Smooth muscle cell (in vitro differentiated cells): ENCODE data around the gene CFHR3. TPM values are rescaled to one million over a fixed set of nuclear protein-coding genes. Genes with fewer than 3 reads are reported as not detected.
"Not testable (repeated sequence)": the region's sequence is repeated elsewhere in the genome, so short reads cannot be mapped to it uniquely, and the experiment has no call there.

Experiments
- DNase-seq: peaks from one replicate; lab custom pipeline; 2025; ENCODE audit not compliant: unreplicated experiment; lab: John Stamatoyannopoulos, UW
- H2AFZ ChIP-seq: fragments of 200-600 bp; sonication (generic); 2 replicates; pipeline ENCODE4 v1.6.0; 2016; ENCODE audit warnings: antibody characterized with exemption, low read depth, mild to moderate bottlenecking
- H3F3A ChIP-seq: fragments of 200-600 bp; sonication (generic); 2 replicates; pipeline ENCODE4 v1.6.0; 2017; ENCODE audit warnings: antibody characterized with exemption, low read depth
- H3K27ac ChIP-seq: fragments of 200-600 bp; sonication (generic); 2 replicates; pipeline ENCODE4 v1.5.1; 2016; ENCODE audit warnings: low read depth, mild to moderate bottlenecking
- H3K27me3 ChIP-seq: fragments of 200-600 bp; sonication (generic); 2 replicates; pipeline ENCODE4 v1.6.1; 2016; ENCODE audit warnings: low read depth, mild to moderate bottlenecking
- H3K36me3 ChIP-seq: fragments of 200-600 bp; sonication (generic); 2 replicates; pipeline ENCODE4 v1.5.1; 2016; ENCODE audit warnings: low read depth
- H3K4me1 ChIP-seq: fragments of 200-600 bp; sonication (generic); 2 replicates; pipeline ENCODE4 v1.5.1; 2016; ENCODE audit warnings: low read depth
- H3K4me2 ChIP-seq: fragments of 200-600 bp; sonication (generic); 2 replicates; pipeline ENCODE4 v1.6.0; 2016; ENCODE audit warnings: mild to moderate bottlenecking
- H3K4me3 ChIP-seq: fragments of 200-600 bp; sonication (generic); 2 replicates; pipeline ENCODE4 v1.5.1; 2016; ENCODE audit warnings: mild to moderate bottlenecking
- H3K79me2 ChIP-seq: fragments of 200-600 bp; sonication (generic); 2 replicates; pipeline ENCODE4 v1.6.0; 2016; ENCODE audit warnings: low read depth, mild to moderate bottlenecking
- H3K9ac ChIP-seq: fragments of 200-600 bp; sonication (generic); 2 replicates; pipeline ENCODE4 v1.6.0; 2016; ENCODE audit warnings: low read depth
- H3K9me3 ChIP-seq: fragments of 200-600 bp; sonication (generic); replicated peaks from 2 replicates; pipeline ENCODE4 v1.5.1; 2016; ENCODE audit warnings: low read depth
- H4K20me1 ChIP-seq: fragments of 200-600 bp; sonication (generic); 2 replicates; pipeline ENCODE4 v1.6.0; 2016; ENCODE audit warnings: low read depth
- CTCF ChIP-seq: fragments of 200-600 bp; sonication (generic); IDR thresholded peaks from 2 replicates; pipeline ENCODE4 v1.5.1; 2017; ENCODE audit warnings: borderline replicate concordance, mild to moderate bottlenecking, antibody characterized with exemption; ENCODE audit not compliant: insufficient read depth, poor library complexity, severe bottlenecking
- WGBS: methylation state at CpG from one replicate; pipeline ENCODE4 v1.1.7; 2016; ENCODE audit warnings: low lambda C conversion rate; 5-methylcytosine and 5-hydroxymethylcytosine counted together
- polyA plus RNA-seq: library from polyadenylated mRNA; unstranded; fragments of >200 nt; fragmentation: Nextera tagmentation; extraction: Ambion mirVana; gene quantifications from 2 replicates; pipeline ENCODE4 v1.2.1, GENCODE V29; 2016
- total RNA-seq: library from RNA; depleted of rRNA; stranded (reverse); fragments of >200 nt; gene quantifications from 2 replicates; pipeline ENCODE4 v1.2.3, GENCODE V29; 2014

CFHR3 gene
- total and polyA plus RNA-seq, 2 experiments from 2014 or later: 0.18 TPM; not detected in 1

- WGBS: 11% methylated on average over 4 of the region's 4 CpGs
- DNase-seq, H3F3A ChIP-seq, H3K4me3 ChIP-seq, H3K9ac ChIP-seq, H3K9me3 ChIP-seq, H3K36me3 ChIP-seq, H3K4me1 ChIP-seq, H2AFZ ChIP-seq, H4K20me1 ChIP-seq, H3K27ac ChIP-seq, H3K79me2 ChIP-seq, H3K27me3 ChIP-seq: not testable (repeated sequence)
- peak overlapping the region; percentile 31 for H3K4me2 ChIP-seq
- TF ChIP-seq CTCF: peak; percentile 46
Measured at GRCh38 chr1:196827860-196828259, 53.2 kb downstream of the CFHR3 start.

Other genes with a start within 250 kb of the CFHR3 start
- 2.7 and 6.3 TPM in 2 replicates for gene KCNT2, start 166.4 kb upstream of the CFHR3 start, total RNA-seq
- gene KCNT2, start 166.4 kb upstream of the CFHR3 start, polyA plus RNA-seq: 0.26 and 1.3 TPM in 2 replicates
- gene CFH, start 122.8 kb upstream of the CFHR3 start, total RNA-seq: 99.5 and 160 TPM in 2 replicates
- 42.6 and 71.2 TPM in 2 replicates for gene CFH, start 122.8 kb upstream of the CFHR3 start, polyA plus RNA-seq
- not detected in 2 replicates for gene CFHR1, start 44.9 kb downstream of the CFHR3 start, total RNA-seq
- gene CFHR1, start 44.9 kb downstream of the CFHR3 start, polyA plus RNA-seq: not detected in 2 replicates
- gene CFHR4, start 113.2 kb downstream of the CFHR3 start, total RNA-seq: not detected in 2 replicates
- 0.28 TPM in 1 of 2 replicates, not detected in the other for gene CFHR4, start 113.2 kb downstream of the CFHR3 start, polyA plus RNA-seq
- not detected in 2 replicates for gene CFHR2, start 168.9 kb downstream of the CFHR3 start, total RNA-seq
- gene CFHR2, start 168.9 kb downstream of the CFHR3 start, polyA plus RNA-seq: not detected in 2 replicates
- not detected in 2 replicates for gene CFHR5, start 202.7 kb downstream of the CFHR3 start, total RNA-seq
- gene CFHR5, start 202.7 kb downstream of the CFHR3 start, polyA plus RNA-seq: not detected in 2 replicates